SU-DHL-6 (cell line): ENCODE results near the gene ACTN1.

ENCODE experiments used
- EZH2phosphoT487 ChIP-seq: fragments of 200-600 bp; sonication (generic), shearing (Covaris generic); conservative IDR thresholded peaks from 2 replicates; pipeline ENCODE4 v1.6.1; 2018; ENCODE audit warnings: mild to moderate bottlenecking, antibody characterized with exemption, low read length, moderate library complexity, mixed read lengths
- TF ChIP-seq, protein P1 (sequence below): fragments of 200-600 bp; sonication (generic); IDR thresholded peaks from one replicate; pipeline ENCODE4 v1.5.1; 2017; ENCODE audit warnings: antibody characterized with exemption, mild to moderate bottlenecking, low read length, moderate library complexity; ENCODE audit not compliant: insufficient read depth, poor library complexity, severe bottlenecking

DNA sequence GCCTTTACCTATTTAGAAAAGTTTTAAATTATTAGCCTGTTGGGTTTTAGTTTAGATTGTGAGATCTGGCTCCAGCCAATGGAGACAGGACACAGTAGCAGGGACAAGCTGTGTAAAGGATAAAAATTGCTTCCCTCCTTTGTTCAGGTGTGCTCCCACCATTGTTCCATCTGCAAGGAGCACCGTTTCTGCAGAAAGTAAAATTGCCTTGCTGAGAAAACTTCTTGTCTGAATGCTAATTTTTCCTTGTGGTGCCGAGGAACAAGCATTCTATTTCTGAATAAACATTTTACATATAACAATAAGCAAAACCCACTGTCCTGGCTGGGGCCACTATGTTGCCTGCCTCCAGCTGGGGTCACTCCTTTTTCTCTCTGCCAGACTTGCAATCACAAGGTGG is 113.6 kb downstream of the ACTN1 start:
- TF ChIP-seq, protein P1, sequence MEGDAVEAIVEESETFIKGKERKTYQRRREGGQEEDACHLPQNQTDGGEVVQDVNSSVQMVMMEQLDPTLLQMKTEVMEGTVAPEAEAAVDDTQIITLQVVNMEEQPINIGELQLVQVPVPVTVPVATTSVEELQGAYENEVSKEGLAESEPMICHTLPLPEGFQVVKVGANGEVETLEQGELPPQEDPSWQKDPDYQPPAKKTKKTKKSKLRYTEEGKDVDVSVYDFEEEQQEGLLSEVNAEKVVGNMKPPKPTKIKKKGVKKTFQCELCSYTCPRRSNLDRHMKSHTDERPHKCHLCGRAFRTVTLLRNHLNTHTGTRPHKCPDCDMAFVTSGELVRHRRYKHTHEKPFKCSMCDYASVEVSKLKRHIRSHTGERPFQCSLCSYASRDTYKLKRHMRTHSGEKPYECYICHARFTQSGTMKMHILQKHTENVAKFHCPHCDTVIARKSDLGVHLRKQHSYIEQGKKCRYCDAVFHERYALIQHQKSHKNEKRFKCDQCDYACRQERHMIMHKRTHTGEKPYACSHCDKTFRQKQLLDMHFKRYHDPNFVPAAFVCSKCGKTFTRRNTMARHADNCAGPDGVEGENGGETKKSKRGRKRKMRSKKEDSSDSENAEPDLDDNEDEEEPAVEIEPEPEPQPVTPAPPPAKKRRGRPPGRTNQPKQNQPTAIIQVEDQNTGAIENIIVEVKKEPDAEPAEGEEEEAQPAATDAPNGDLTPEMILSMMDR, result no peak
- TF ChIP-seq EZH2phosphoT487, result no peak
